HEK293 (cell line): Measurements from ENCODE around the gene TRIP10.

Experiments used
- CTCF ChIP-seq: fragments of 450-650 bp; formaldehyde crosslinking; IDR thresholded peaks from 2 replicates; pipeline ENCODE4 v1.5.1; 2016; ENCODE audit warnings: missing biosample characterization, missing genetic modification characterization
- HOXA7 ChIP-seq: sonication (generic); formaldehyde crosslinking; IDR thresholded peaks from 2 replicates; pipeline ENCODE4 v1.8.1; 2022; ENCODE audit warnings: missing genetic modification reagents, borderline replicate concordance
- KLF16 ChIP-seq: fragments of 450-650 bp; formaldehyde crosslinking; IDR thresholded peaks from 2 replicates; pipeline ENCODE4 v1.5.1; 2017; ENCODE audit warnings: missing biosample characterization, missing genetic modification characterization
- RBAK ChIP-seq: fragments of 450-650 bp; formaldehyde crosslinking; IDR thresholded peaks from 2 replicates; pipeline ENCODE4 v1.5.1; 2016; ENCODE audit warnings: missing biosample characterization, missing genetic modification characterization
- ZBTB10 ChIP-seq: fragments of 450-650 bp; formaldehyde crosslinking; IDR thresholded peaks from 2 replicates; pipeline ENCODE4 v1.5.1; 2016; ENCODE audit warnings: missing biosample characterization, missing genetic modification characterization
- ZBTB26 ChIP-seq: fragments of 450-650 bp; formaldehyde crosslinking; optimal IDR thresholded peaks from 2 replicates; pipeline ENCODE3; 2016; ENCODE audit warnings: missing biosample characterization, mild to moderate bottlenecking, missing genetic modification characterization
- ZBTB44 ChIP-seq: fragments of 450-650 bp; IDR thresholded peaks from 2 replicates; pipeline ENCODE4 v1.5.1; 2018; ENCODE audit warnings: missing biosample characterization, mild to moderate bottlenecking, missing genetic modification characterization
- ZNF239 ChIP-seq: fragments of 450-650 bp; formaldehyde crosslinking; IDR thresholded peaks from 2 replicates; pipeline ENCODE4 v1.5.1; 2016; ENCODE audit warnings: missing biosample characterization, missing genetic modification characterization
- ZNF266 ChIP-seq: fragments of 450-650 bp; formaldehyde crosslinking; IDR thresholded peaks from 2 replicates; pipeline ENCODE4 v1.5.1; 2016; ENCODE audit warnings: missing biosample characterization, missing genetic modification characterization, low read depth
- ZNF274 ChIP-seq, 2 experiments: fragments of 200-500 bp in 1 of 2; fragments of 450-650 bp in 1 of 2; sonication (Bioruptor generic) in 1 of 2; formaldehyde crosslinking in 1 of 2; IDR thresholded peaks; 2 replicates each; pipeline versions ENCODE4 v1.5.1 to v1.6.1; 2014 to 2016; ENCODE audit warnings: borderline replicate concordance in 1 of 2, inconsistent platforms in 1 of 2, low read length in 1 of 2, missing biosample characterization in 1 of 2, missing genetic modification characterization in 1 of 2
- ZNF350 ChIP-seq: fragments of 450-650 bp; formaldehyde crosslinking; IDR thresholded peaks from 2 replicates; pipeline ENCODE4 v1.5.0; 2017; ENCODE audit warnings: missing biosample characterization, mild to moderate bottlenecking, missing genetic modification characterization
- ZNF621 ChIP-seq: fragments of 450-650 bp; formaldehyde crosslinking; IDR thresholded peaks from 2 replicates; pipeline ENCODE4 v1.5.1; 2017; ENCODE audit warnings: missing biosample characterization, missing genetic modification characterization
- ZNF626 ChIP-seq: fragments of 450-650 bp; sonication (Bioruptor Pico); formaldehyde crosslinking; IDR thresholded peaks from 2 replicates; pipeline ENCODE4 v1.5.1; 2018; ENCODE audit warnings: missing biosample characterization, missing genetic modification characterization, inconsistent platforms
- ZSCAN5A ChIP-seq: fragments of 450-650 bp; formaldehyde crosslinking; IDR thresholded peaks from 2 replicates; pipeline ENCODE4 v1.5.1; 2016; ENCODE audit warnings: missing biosample characterization, missing genetic modification characterization

- no peak for TF ChIP-seq ZNF274 (IDR thresholded peaks at IDR 0.05; ENCODE audit: low read length)
- TF ChIP-seq ZNF274 (tag by site-specific recombination; IDR thresholded peaks at IDR 0.05; ENCODE audit: borderline replicate concordance), result no peak
- no peak for TF ChIP-seq KLF16
- no peak for TF ChIP-seq ZNF239 (tag by site-specific recombination)
- no peak for TF ChIP-seq ZNF626
- TF ChIP-seq ZNF621 (tag by site-specific recombination), result no peak
- no peak for TF ChIP-seq ZNF266 (tag by site-specific recombination)
- no peak for TF ChIP-seq CTCF (tag by site-specific recombination)
- TF ChIP-seq ZBTB26, result no peak
- no peak for TF ChIP-seq HOXA7
- TF ChIP-seq ZBTB10 (tag by site-specific recombination), result no peak
- TF ChIP-seq RBAK (tag by site-specific recombination), result no peak
- no peak for TF ChIP-seq ZNF350
- no peak for TF ChIP-seq ZBTB44 (tag by site-specific recombination)
- TF ChIP-seq ZSCAN5A (tag by site-specific recombination), result no peak
These were observed 11.7 kb downstream of the TRIP10 start for GRCh38 chr19:6751189-6751588.
